ENCODE measurements around the gene FAM53B. TPM values are rescaled to one million over a fixed set of nuclear protein-coding genes. Genes with fewer than 3 reads are reported as not detected.

Gene FAM53B
- total RNA-seq, 2 experiments from 2014 or later = 56.6 to 58.5 TPM

DNA sequence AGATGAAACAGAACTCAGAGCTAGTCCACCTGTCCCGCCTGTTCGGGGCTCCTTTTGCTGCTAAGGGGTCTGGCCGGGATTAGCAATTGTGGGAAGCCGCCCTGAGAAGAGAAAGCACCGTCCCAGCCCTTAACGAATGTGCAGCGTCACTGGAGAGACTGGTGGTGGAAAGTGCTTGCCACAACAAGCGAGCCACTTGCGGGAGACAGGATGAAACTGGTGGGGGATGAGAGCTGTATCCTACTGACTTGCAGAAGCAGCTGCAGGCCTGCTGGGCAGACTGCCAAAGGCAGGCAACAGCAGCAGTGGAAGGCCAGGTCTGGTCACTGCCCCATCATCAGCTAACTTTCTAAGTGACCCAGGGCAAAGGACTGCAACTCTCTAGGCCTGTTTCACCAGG is 95.4 kb downstream of the FAM53B start:
- Histone ChIP-seq H3K4me3 (ENCODE audit: low read depth, low read length, poor library complexity, severe bottlenecking) (no peak overlapping the region), H4K20me1 (ENCODE audit: insufficient read depth, low read length) (no peaks in the 10 kb centered on the region), H2AFZ (ENCODE audit: low read length) (no peak overlapping the region), H3K79me2 (ENCODE audit: insufficient read depth, low read depth, low read length) (peaks cover 25% of the 10 kb centered on the region; the same call in 1 of the 2 replicates), H3K9me3 (ENCODE audit: low read length) (no peaks in the 10 kb centered on the region), H3K27ac (ENCODE audit: low read depth, low read length, poor library complexity, severe bottlenecking) (peak overlapping the region; percentile 38), H3K9me2 (ENCODE audit: insufficient read depth, low read length) (no peaks in the 10 kb centered on the region), H3K4me2 (ENCODE audit: low read length) (peak overlapping the region; percentile 56; the same call in 1 of the 2 replicates), H3K36me3 (ENCODE audit: insufficient read depth, low read length) (peaks cover 55% of the 10 kb centered on the region; the same call in 1 of the 2 replicates), H3K4me1 (ENCODE audit: insufficient read depth, low read length, poor library complexity, severe bottlenecking) (peaks cover 25% of the 10 kb centered on the region)
- intact Hi-C loops (cut with micrococcal nuclease; ENCODE audit: unreplicated experiment) = loop anchor here (5.0 kb wide), 1 partner anchor 94 kb away; the partner anchor contains the start of gene FAM53B
- no peak for DNase-seq (ENCODE audit: low spot score)
- ChIA-PET CTCF (ENCODE audit: unreplicated experiment) (interaction anchor here (1.4 kb wide), 1 partner anchor 70 kb away, joined by 4 read pairs; no protein-coding TSS in a partner anchor), POLR2A (interaction anchor here (0.6 to 1.1 kb wide), 4 partner anchors 11 to 1481 kb away, joined by 3 to 4 read pairs (median 4); no protein-coding TSS in a partner anchor)
- no TSS peak for BruUV-seq (replicated peaks)
- TF ChIP-seq EZH2phosphoT487 (IDR thresholded peaks at IDR 0.05; ENCODE audit: borderline replicate concordance, low read depth, low read length) = no peak
- TF ChIP-seq, protein P1, sequence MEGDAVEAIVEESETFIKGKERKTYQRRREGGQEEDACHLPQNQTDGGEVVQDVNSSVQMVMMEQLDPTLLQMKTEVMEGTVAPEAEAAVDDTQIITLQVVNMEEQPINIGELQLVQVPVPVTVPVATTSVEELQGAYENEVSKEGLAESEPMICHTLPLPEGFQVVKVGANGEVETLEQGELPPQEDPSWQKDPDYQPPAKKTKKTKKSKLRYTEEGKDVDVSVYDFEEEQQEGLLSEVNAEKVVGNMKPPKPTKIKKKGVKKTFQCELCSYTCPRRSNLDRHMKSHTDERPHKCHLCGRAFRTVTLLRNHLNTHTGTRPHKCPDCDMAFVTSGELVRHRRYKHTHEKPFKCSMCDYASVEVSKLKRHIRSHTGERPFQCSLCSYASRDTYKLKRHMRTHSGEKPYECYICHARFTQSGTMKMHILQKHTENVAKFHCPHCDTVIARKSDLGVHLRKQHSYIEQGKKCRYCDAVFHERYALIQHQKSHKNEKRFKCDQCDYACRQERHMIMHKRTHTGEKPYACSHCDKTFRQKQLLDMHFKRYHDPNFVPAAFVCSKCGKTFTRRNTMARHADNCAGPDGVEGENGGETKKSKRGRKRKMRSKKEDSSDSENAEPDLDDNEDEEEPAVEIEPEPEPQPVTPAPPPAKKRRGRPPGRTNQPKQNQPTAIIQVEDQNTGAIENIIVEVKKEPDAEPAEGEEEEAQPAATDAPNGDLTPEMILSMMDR (conservative IDR thresholded peaks at IDR 0.05; ENCODE audit: low read length) = no peak

DNA sequence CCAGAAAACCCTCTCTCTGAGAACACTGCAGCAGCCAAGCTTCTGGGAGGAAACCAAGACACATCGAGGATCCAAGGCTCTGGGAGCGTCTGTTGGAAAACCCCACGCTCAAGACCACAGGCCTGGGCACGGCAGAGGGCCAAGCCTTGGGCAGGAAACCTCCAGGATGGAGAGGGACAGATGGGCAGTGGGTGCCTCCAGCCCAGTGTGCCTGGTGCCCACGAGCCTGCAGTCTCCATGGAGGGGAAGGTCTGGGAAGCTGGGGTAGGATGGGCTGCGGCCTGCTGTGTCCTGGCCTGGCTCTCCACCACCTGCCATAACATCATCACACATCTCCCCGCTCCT is 96.1 kb downstream of the FAM53B start:
- DNase-seq (ENCODE audit: low spot score) = no peak
- H3K36me3 ChIP-seq (ENCODE audit: insufficient read depth, low read length) = peaks cover 49% of the 10 kb centered on the region; the same call in 1 of the 2 replicates
- H3K4me1 ChIP-seq (ENCODE audit: insufficient read depth, low read length, poor library complexity, severe bottlenecking) = peaks cover 25% of the 10 kb centered on the region
- ChIA-PET CTCF (ENCODE audit: unreplicated experiment) (interaction anchor here (1.4 kb wide), 1 partner anchor 71 kb away, joined by 4 read pairs; no protein-coding TSS in a partner anchor), POLR2A (interaction anchor here (0.6 to 1.0 kb wide), 2 partner anchors 93 to 164 kb away, joined by 3 to 5 read pairs; no protein-coding TSS in a partner anchor)
- no peaks in the 10 kb centered on the region for H3K9me3 ChIP-seq (ENCODE audit: low read length)
- TF ChIP-seq, protein P1 (conservative IDR thresholded peaks at IDR 0.05; ENCODE audit: low read length) = no peak
- no peak for TF ChIP-seq EZH2phosphoT487 (IDR thresholded peaks at IDR 0.05; ENCODE audit: borderline replicate concordance, low read depth, low read length)
- no peaks in the 10 kb centered on the region for H4K20me1 ChIP-seq (ENCODE audit: insufficient read depth, low read length)
- H3K9me2 ChIP-seq (ENCODE audit: insufficient read depth, low read length) = no peaks in the 10 kb centered on the region
- H2AFZ ChIP-seq (ENCODE audit: low read length) = no peak overlapping the region
- peak overlapping the region; percentile 56 for H3K4me2 ChIP-seq (ENCODE audit: low read length)
- H3K27ac ChIP-seq (ENCODE audit: low read depth, low read length, poor library complexity, severe bottlenecking) = peak overlapping the region; percentile 38
- no TSS peak for BruUV-seq (replicated peaks)
- intact Hi-C loops (cut with micrococcal nuclease; ENCODE audit: unreplicated experiment) = loop anchor here (5.0 kb wide), 1 partner anchor 94 kb away; the partner anchor contains the start of gene FAM53B
- H3K4me3 ChIP-seq (ENCODE audit: low read depth, low read length, poor library complexity, severe bottlenecking) = peak overlapping the region; percentile 20
- peaks cover 25% of the 10 kb centered on the region; the same call in 1 of the 2 replicates for H3K79me2 ChIP-seq (ENCODE audit: insufficient read depth, low read depth, low read length)
